Endothelial cell of umbilical vein (primary cell): Measurements from ENCODE around the gene MTMR11. TPM values are rescaled to one million over a fixed set of nuclear protein-coding genes. Genes with fewer than 3 reads are reported as not detected.

Source experiments
- BruUV-seq: library from RNA; stranded (reverse); fragments of 400-500 nt; replicated peaks from 2 replicates; lab custom pipeline; 2021; lab: Mats Ljungman, UMichigan
- CTCF ChIA-PET: fragments of 300-600, 350-600 bp; sonication (Branson Sonifier 250); formaldehyde crosslinking; loops from one replicate; lab custom pipeline; 2021; ENCODE audit warnings: antibody characterized with exemption, inconsistent platforms; lab: Charles Lee
- POLR2A ChIA-PET: fragments of 300-600, 350-600 bp; sonication (Branson Sonifier 250); formaldehyde crosslinking; loops from one replicate; lab custom pipeline; 2021; ENCODE audit warnings: antibody characterized with exemption, inconsistent platforms; lab: Charles Lee
- DNase-seq: peaks from one replicate; pipeline ENCODE4 v3.0.0-alpha.2; 2011; ENCODE audit warnings: low read depth, low spot score
- FAIRE-seq: peaks from 2 replicates; lab custom pipeline; 2011; peaks lifted over from hg19 to GRCh38; lab: Jason Lieb, UNC
- H2AFZ ChIP-seq: 2 replicates; pipeline ENCODE4 v1.6.0; 2012; ENCODE audit warnings: low read depth, low read length, control low read depth, inconsistent platforms
- H3K27ac ChIP-seq: 2 replicates; pipeline ENCODE4 v1.5.1; 2011; ENCODE audit warnings: low read depth, mild to moderate bottlenecking, control low read depth, low read length, moderate library complexity; ENCODE audit not compliant: insufficient read depth
- H3K27me3 ChIP-seq, 2 experiments: 2 replicates each; pipeline versions ENCODE4 v1.6.0 to v1.6.1; 2011; ENCODE audit warnings: low read length in 2 of 2, mixed read lengths in 1 of 2; ENCODE audit not compliant: control insufficient read depth in 2 of 2, insufficient read depth in 2 of 2
- H3K36me3 ChIP-seq, 2 experiments: 2 replicates in 1 of 2; 3 replicates in 1 of 2; pipeline ENCODE4 v1.5.1; 2011; ENCODE audit warnings: low read length in 2 of 2, mild to moderate bottlenecking in 1 of 2, moderate library complexity in 1 of 2; ENCODE audit not compliant: control insufficient read depth in 2 of 2, insufficient read depth in 2 of 2; ENCODE audit errors: extremely low read depth in 1 of 2
- H3K4me1 ChIP-seq: 3 replicates; pipeline ENCODE4 v1.5.1; 2011; ENCODE audit warnings: mild to moderate bottlenecking, low read length; ENCODE audit not compliant: control insufficient read depth, insufficient read depth; ENCODE audit errors: extremely low read depth
- H3K4me2 ChIP-seq: 2 replicates; pipeline ENCODE4 v1.6.1; 2011; ENCODE audit warnings: low read length, control low read depth, mixed read lengths; ENCODE audit not compliant: insufficient read depth
- H3K4me3 ChIP-seq, 3 experiments: fragments of 200-600 bp in 1 of 3; sonication (generic), shearing (Covaris generic) in 1 of 3; replicated peaks in 1 of 3; 2 replicates each; pipeline ENCODE4 v1.5.1; 2011 to 2016; ENCODE audit warnings: control low read depth in 3 of 3, low read length in 3 of 3, mild to moderate bottlenecking in 2 of 3, inconsistent platforms in 1 of 3, low read depth in 1 of 3, moderate library complexity in 1 of 3; ENCODE audit not compliant: insufficient read depth in 1 of 3
- H3K79me2 ChIP-seq: 2 replicates; pipeline ENCODE4 v1.6.0; 2012; ENCODE audit warnings: low read length, inconsistent platforms; ENCODE audit not compliant: control insufficient read depth, insufficient read depth
- H3K9ac ChIP-seq: replicated peaks from 2 replicates; pipeline ENCODE3; 2011; ENCODE audit warnings: low read length, control low read depth; ENCODE audit not compliant: insufficient read depth; ENCODE audit errors: extremely low read depth
- H3K9me1 ChIP-seq: replicated peaks from 3 replicates; pipeline ENCODE4 v1.6.0; 2011; ENCODE audit warnings: mild to moderate bottlenecking, low read length; ENCODE audit not compliant: control insufficient read depth, insufficient read depth; ENCODE audit errors: extremely low read depth
- H3K9me3 ChIP-seq: replicated peaks from 2 replicates; pipeline ENCODE4 v1.5.1; 2012; ENCODE audit warnings: low read length, inconsistent platforms; ENCODE audit not compliant: control insufficient read depth, insufficient read depth
- H4K20me1 ChIP-seq: replicated peaks from 2 replicates; pipeline ENCODE3; 2011; ENCODE audit warnings: mild to moderate bottlenecking, low read length; ENCODE audit not compliant: control insufficient read depth, insufficient read depth; ENCODE audit errors: extremely low read depth
- EZH2 ChIP-seq: IDR thresholded peaks from 2 replicates; pipeline ENCODE4 v1.6.1; 2012; ENCODE audit warnings: borderline replicate concordance, low read depth, mild to moderate bottlenecking, moderate library complexity, low read length, inconsistent platforms; ENCODE audit not compliant: severe bottlenecking
- FOS ChIP-seq: IDR thresholded peaks from 2 replicates; pipeline ENCODE4 v1.6.1; 2011; ENCODE audit warnings: mild to moderate bottlenecking, low read length, moderate library complexity, borderline replicate concordance; ENCODE audit not compliant: insufficient read depth
- GATA2 ChIP-seq: IDR thresholded peaks from 2 replicates; pipeline ENCODE4 v1.7.0; 2011; ENCODE audit warnings: low read depth, mild to moderate bottlenecking, moderate library complexity, mixed read lengths, low read length; ENCODE audit not compliant: insufficient read length, insufficient read depth
- JUN ChIP-seq: IDR thresholded peaks from 2 replicates; pipeline ENCODE4 v1.6.1; 2011; ENCODE audit warnings: borderline replicate concordance, low read depth; ENCODE audit not compliant: insufficient read length, insufficient read depth
- MYC ChIP-seq: IDR thresholded peaks from one replicate; pipeline ENCODE4 v1.6.1; 2011; ENCODE audit warnings: mild to moderate bottlenecking, low read depth, low read length
- POLR2A ChIP-seq: IDR thresholded peaks from 2 replicates; pipeline ENCODE4 v1.6.1; 2012; ENCODE audit warnings: low read depth, mild to moderate bottlenecking, control low read depth, low read length
- POLR2AphosphoS5 ChIP-seq: IDR thresholded peaks from 2 replicates; pipeline ENCODE4 v1.6.1; 2012; ENCODE audit warnings: low read depth, mild to moderate bottlenecking, control low read depth, low read length, moderate library complexity; ENCODE audit not compliant: insufficient read depth
- dilution Hi-C: fragments of 300-500 bp; cut with MboI; formaldehyde crosslinking; loops from one replicate; pipeline ENCODE4 v1.15.0; 2019; ENCODE audit warnings: low sequenced_read_pairs; ENCODE audit not compliant: extremely low pct_ligation_motif_present
- intact Hi-C: fragments of 100-400 bp; cut with micrococcal nuclease; formaldehyde crosslinking; loops from one replicate; pipeline ENCODE4 v1.10.0; 2022
- polyA plus RNA-seq, 4 experiments: library from polyadenylated mRNA; depleted of rRNA in 3 of 4; stranded (reverse) in 3 of 4; unstranded in 1 of 4; fragments of >200 nt; gene quantifications; 2 replicates each; pipeline versions ENCODE4 v1.2.1 to v1.2.3, GENCODE V29; 2011 to 2012; ENCODE audit warnings: missing spikeins in 1 of 4
- total RNA-seq: library from RNA; stranded (reverse); gene quantifications from 2 replicates; pipeline ENCODE4 v1.2.3, GENCODE V29; 2021
- TF ChIP-seq, protein P1 (sequence below), 2 donors: IDR thresholded peaks; 1 replicate in 1 of 2; 2 replicates in 1 of 2; pipeline ENCODE4 v1.5.1; 2011; ENCODE audit warnings: low read length in 2 of 2, mild to moderate bottlenecking in 2 of 2, moderate library complexity in 2 of 2, control low read depth in 1 of 2, inconsistent platforms in 1 of 2, low read depth in 1 of 2; ENCODE audit not compliant: insufficient read depth in 1 of 2; ENCODE audit errors: extremely low read depth in 1 of 2
- TF ChIP-seq, protein P2 (sequence below): IDR thresholded peaks from 2 replicates; pipeline ENCODE4 v1.6.1; 2011; ENCODE audit not compliant: insufficient read depth, insufficient read length

The MTMR11 gene
- total and polyA plus RNA-seq, 2 donors (not counting 3 experiments of a cell fraction or from before 2014, with no cell fraction given) = 7.8 to 14.4 TPM

DNA sequence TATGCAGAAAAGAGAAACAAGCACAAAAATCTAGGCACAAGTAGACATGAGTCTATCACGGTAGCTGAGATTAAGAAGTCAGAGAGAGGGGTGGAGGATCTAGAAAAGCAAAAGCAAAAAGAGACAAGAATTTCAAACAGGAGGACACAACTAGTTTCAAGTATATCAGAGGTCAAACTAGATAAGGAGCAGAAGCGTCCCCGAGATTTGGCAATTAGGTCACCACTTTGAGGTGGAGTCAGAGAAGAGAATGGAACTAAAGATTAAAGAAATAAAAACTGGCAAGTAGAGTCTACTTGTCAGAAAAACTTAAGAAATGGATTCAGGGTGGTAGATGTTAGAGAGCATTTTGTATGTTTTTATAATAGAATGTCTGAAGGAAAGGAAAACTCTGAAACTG, 11.3 kb downstream of the MTMR11 start:
- FAIRE-seq (no peak), DNase-seq (no peak)
- ChIA-PET CTCF (no interaction called here), POLR2A (no interaction called here)
- no peaks in the 10 kb centered on the region for H3K9me1 ChIP-seq
- peaks cover 18% of the 10 kb centered on the region for H3K4me1 ChIP-seq
- H3K9me3 ChIP-seq = no peaks in the 10 kb centered on the region
- peaks cover 30% of the 10 kb centered on the region for H3K79me2 ChIP-seq
- intact Hi-C loops (no loop called here), dilution Hi-C loops (no loop called here)
- H3K27ac ChIP-seq = no peak overlapping the region
- no peaks in the 10 kb centered on the region for H4K20me1 ChIP-seq
- TF ChIP-seq POLR2AphosphoS5 = no peak
- TF ChIP-seq MYC = no peak
- TF ChIP-seq FOS = no peak
- no peak for TF ChIP-seq JUN
- TF ChIP-seq, protein P1, sequence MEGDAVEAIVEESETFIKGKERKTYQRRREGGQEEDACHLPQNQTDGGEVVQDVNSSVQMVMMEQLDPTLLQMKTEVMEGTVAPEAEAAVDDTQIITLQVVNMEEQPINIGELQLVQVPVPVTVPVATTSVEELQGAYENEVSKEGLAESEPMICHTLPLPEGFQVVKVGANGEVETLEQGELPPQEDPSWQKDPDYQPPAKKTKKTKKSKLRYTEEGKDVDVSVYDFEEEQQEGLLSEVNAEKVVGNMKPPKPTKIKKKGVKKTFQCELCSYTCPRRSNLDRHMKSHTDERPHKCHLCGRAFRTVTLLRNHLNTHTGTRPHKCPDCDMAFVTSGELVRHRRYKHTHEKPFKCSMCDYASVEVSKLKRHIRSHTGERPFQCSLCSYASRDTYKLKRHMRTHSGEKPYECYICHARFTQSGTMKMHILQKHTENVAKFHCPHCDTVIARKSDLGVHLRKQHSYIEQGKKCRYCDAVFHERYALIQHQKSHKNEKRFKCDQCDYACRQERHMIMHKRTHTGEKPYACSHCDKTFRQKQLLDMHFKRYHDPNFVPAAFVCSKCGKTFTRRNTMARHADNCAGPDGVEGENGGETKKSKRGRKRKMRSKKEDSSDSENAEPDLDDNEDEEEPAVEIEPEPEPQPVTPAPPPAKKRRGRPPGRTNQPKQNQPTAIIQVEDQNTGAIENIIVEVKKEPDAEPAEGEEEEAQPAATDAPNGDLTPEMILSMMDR (IDR thresholded peaks at IDR 0.05; ENCODE audit: extremely low read depth in 1 of 2, insufficient read depth in 1 of 2, low read depth in 1 of 2, low read length in 2 of 2) = no peak
- no peak for TF ChIP-seq GATA2
- TF ChIP-seq, protein P2, sequence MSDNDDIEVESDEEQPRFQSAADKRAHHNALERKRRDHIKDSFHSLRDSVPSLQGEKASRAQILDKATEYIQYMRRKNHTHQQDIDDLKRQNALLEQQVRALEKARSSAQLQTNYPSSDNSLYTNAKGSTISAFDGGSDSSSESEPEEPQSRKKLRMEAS = no peak
- TF ChIP-seq EZH2 = no peak
- TF ChIP-seq POLR2A = no peak
- no peak overlapping the region for H3K4me3 ChIP-seq
- H2AFZ ChIP-seq = no peak overlapping the region
- no peaks in the 10 kb centered on the region for H3K27me3 ChIP-seq
- peaks cover 21 to 26% of the 10 kb centered on the region in 2 experiments for H3K36me3 ChIP-seq
- no peak overlapping the region for H3K9ac ChIP-seq
- H3K4me2 ChIP-seq = no peak overlapping the region
- no TSS peak for BruUV-seq
